Measurements from ENCODE around the gene CCR5. TPM values are rescaled to one million over a fixed set of nuclear protein-coding genes. Genes with fewer than 3 reads are reported as not detected.

Gene CCR5
- total RNA-seq (2021; ENCODE audit: unreplicated experiment) (not detected), Bru-seq, nascent RNA (not detected), BruChase-seq, experiment 1, labeled RNA remaining after a 6-hour chase (not detected), BruChase-seq, experiment 2, labeled RNA remaining after a 2-hour chase (not detected)
- not detected in 2 replicates for polyA plus RNA-seq (2012)
- long read RNA-seq, result 0 reads

- Histone ChIP-seq H3K9me2 (ENCODE audit: insufficient read depth) (no peaks in the 10 kb centered on the region), H3K4me3 (replicated peaks in 1 of 2; ENCODE audit: low read depth in 1 of 2, low read length in 2 of 2) (no peak within 1 kb of the TSS), H3K27me3 (ENCODE audit: insufficient read depth, low read length) (peaks cover 57% of the 10 kb centered on the region), H3K27ac (ENCODE audit: low read depth, low read length) (no peak within 1 kb of the TSS), H3K79me2 (ENCODE audit: insufficient read depth, low read length) (no peaks in the 10 kb centered on the region), H2AFZ (ENCODE audit: low read depth, low read length, poor library complexity, severe bottlenecking) (no peak within 1 kb of the TSS), H3K4me1 (ENCODE audit: control insufficient read depth in 1 of 2, insufficient read depth in 2 of 2, low read length in 2 of 2) (no peaks in the 10 kb centered on the region), H3K36me3 (ENCODE audit: control insufficient read depth in 1 of 2, insufficient read depth in 2 of 2, low read length in 2 of 2) (no peaks in the 10 kb centered on the region), H4K20me1 (ENCODE audit: insufficient read depth) (no peaks in the 10 kb centered on the region), H3K4me2 (ENCODE audit: low read length) (no peak within 1 kb of the TSS), H3K9me3 (ENCODE audit: control insufficient read depth in 1 of 2, insufficient read depth in 1 of 2, low read depth in 1 of 2, low read length in 2 of 2) (no peaks in the 10 kb centered on the region), H3K9ac (ENCODE audit: low read length) (no peak within 1 kb of the TSS)
- TF ChIP-seq ELF1 (IDR thresholded peaks at IDR 0.05; ENCODE audit: borderline replicate concordance, low read depth) (no peak), FOSL1 (IDR thresholded peaks at IDR 0.05; ENCODE audit: low read depth) (no peak), JUND (IDR thresholded peaks at IDR 0.05) (no peak), EZH2 (IDR thresholded peaks at IDR 0.05) (no peak), ZNF274 (IDR thresholded peaks at IDR 0.05; ENCODE audit: low read depth, low read length) (no peak), SIN3A (IDR thresholded peaks at IDR 0.05; ENCODE audit: low read depth) (no peak)
- TF ChIP-seq, protein P1, sequence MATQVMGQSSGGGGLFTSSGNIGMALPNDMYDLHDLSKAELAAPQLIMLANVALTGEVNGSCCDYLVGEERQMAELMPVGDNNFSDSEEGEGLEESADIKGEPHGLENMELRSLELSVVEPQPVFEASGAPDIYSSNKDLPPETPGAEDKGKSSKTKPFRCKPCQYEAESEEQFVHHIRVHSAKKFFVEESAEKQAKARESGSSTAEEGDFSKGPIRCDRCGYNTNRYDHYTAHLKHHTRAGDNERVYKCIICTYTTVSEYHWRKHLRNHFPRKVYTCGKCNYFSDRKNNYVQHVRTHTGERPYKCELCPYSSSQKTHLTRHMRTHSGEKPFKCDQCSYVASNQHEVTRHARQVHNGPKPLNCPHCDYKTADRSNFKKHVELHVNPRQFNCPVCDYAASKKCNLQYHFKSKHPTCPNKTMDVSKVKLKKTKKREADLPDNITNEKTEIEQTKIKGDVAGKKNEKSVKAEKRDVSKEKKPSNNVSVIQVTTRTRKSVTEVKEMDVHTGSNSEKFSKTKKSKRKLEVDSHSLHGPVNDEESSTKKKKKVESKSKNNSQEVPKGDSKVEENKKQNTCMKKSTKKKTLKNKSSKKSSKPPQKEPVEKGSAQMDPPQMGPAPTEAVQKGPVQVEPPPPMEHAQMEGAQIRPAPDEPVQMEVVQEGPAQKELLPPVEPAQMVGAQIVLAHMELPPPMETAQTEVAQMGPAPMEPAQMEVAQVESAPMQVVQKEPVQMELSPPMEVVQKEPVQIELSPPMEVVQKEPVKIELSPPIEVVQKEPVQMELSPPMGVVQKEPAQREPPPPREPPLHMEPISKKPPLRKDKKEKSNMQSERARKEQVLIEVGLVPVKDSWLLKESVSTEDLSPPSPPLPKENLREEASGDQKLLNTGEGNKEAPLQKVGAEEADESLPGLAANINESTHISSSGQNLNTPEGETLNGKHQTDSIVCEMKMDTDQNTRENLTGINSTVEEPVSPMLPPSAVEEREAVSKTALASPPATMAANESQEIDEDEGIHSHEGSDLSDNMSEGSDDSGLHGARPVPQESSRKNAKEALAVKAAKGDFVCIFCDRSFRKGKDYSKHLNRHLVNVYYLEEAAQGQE (IDR thresholded peaks at IDR 0.05; ENCODE audit: low read depth), result no peak
- RAD21 ChIA-PET (ENCODE audit: low non-redundant PET in 1 of 2, low total read pairs in 2 of 2, uncharacterized antibody in 2 of 2, unreplicated experiment in 2 of 2), result no interaction called here
- CTCF ChIA-PET, result interaction anchor here (1.2 to 5.6 kb wide), 4 partner anchors 12 to 294 kb away, joined by 3 to 30 read pairs (median 10); no protein-coding TSS in a partner anchor
- intact Hi-C loops (cut with micrococcal nuclease), result loop anchor here (2.0 to 10.0 kb wide), 2 partner anchors 188 to 606 kb away; no protein-coding TSS in a partner anchor
- no peak for ATAC-seq
- POLR2A ChIA-PET, result no interaction called here
- BruUV-seq (replicated peaks), result no TSS peak
- DNase-seq (ENCODE audit: low read depth, low spot score), result no peak
These were observed at the start of gene CCR5 for GRCh38 chr3:46370839-46371518. TSS of gene CCR5 (plus strand) at chr3:46370946. CDS start at chr3:46372903, 1,957 bp downstream.

Measured in HCT116 (cell line).